HepG2 (cell line): ENCODE results near the gene TOB1. TPM values are rescaled to one million over a fixed set of nuclear protein-coding genes. Genes with fewer than 3 reads are reported as not detected.

Experiments used
- BHLHE40 ChIP-seq: IDR thresholded peaks from 2 replicates; pipeline ENCODE4 v1.6.1; 2011; ENCODE audit warnings: low read length, improper control_type of control experiment
- NFE2L2 ChIP-seq: fragments of 150-350 bp; IDR thresholded peaks from 2 replicates; pipeline ENCODE4 v1.6.1; 2014; ENCODE audit warnings: low read length
- RERE ChIP-seq: IDR thresholded peaks from 2 replicates; pipeline ENCODE4 v1.6.1; 2016; ENCODE audit warnings: low read depth, missing genetic modification reagents, missing compliant biosample characterization
- SETDB1 ChIP-seq: sonication (generic); formaldehyde crosslinking; IDR thresholded peaks from 2 replicates; pipeline ENCODE4 v1.5.1; 2020; ENCODE audit warnings: missing genetic modification reagents, mild to moderate bottlenecking, borderline replicate concordance
- polyA plus RNA-seq, 8 experiments: library from polyadenylated mRNA; depleted of rRNA in 3 of 8; stranded (reverse) in 7 of 8; unstranded in 1 of 8; fragments of >200 nt; fragmentation: Illumina TruSeq in 4 of 8; extraction: Trizol in 4 of 8; gene quantifications; 2 replicates each; pipeline versions ENCODE4 v1.2.1 to v1.2.3, GENCODE V29; 2011 to 2016; ENCODE audit warnings: low read depth in 4 of 8, missing spikeins in 1 of 8, mixed read lengths in 1 of 8; ENCODE audit not compliant: insufficient read depth in 1 of 8
- total RNA-seq, 5 experiments: library from RNA; depleted of rRNA; stranded (reverse); fragments of >200 nt; fragmentation: Illumina TruSeq; extraction: Trizol; gene quantifications; 2 replicates each; pipeline ENCODE4 v1.2.3, GENCODE V29; 2016; ENCODE audit warnings: low read depth in 1 of 5
- TF ChIP-seq, protein P1 (sequence below): sonication (generic); formaldehyde crosslinking; IDR thresholded peaks from 2 replicates; pipeline ENCODE4 v1.4.0; 2020; ENCODE audit warnings: missing genetic modification reagents, mild to moderate bottlenecking, borderline replicate concordance
- TF ChIP-seq, protein P2 (sequence below): sonication (generic); formaldehyde crosslinking; IDR thresholded peaks from 2 replicates; pipeline ENCODE4 v1.5.1; 2020; ENCODE audit warnings: mild to moderate bottlenecking, missing genetic modification reagents, moderate library complexity
- TF ChIP-seq, protein P3 (sequence below): sonication (generic); formaldehyde crosslinking; IDR thresholded peaks from 2 replicates; pipeline ENCODE4 v1.5.1; 2020; ENCODE audit warnings: mild to moderate bottlenecking, missing genetic modification reagents, borderline replicate concordance

Gene TOB1
- total and polyA plus RNA-seq, 2 of the 13 experiments (the other 11 are each of a cell fraction or from before 2014, with no cell fraction given) = 21.9 to 57.7 TPM

- TF ChIP-seq RERE (CRISPR knock-in tag) = 0 out of 2 replicates have a peak, but pooled peaks have one; percentile 50
- TF ChIP-seq BHLHE40 = 0 out of 2 replicates have a peak, but pooled peaks have one; percentile 5
- TF ChIP-seq, protein P1, sequence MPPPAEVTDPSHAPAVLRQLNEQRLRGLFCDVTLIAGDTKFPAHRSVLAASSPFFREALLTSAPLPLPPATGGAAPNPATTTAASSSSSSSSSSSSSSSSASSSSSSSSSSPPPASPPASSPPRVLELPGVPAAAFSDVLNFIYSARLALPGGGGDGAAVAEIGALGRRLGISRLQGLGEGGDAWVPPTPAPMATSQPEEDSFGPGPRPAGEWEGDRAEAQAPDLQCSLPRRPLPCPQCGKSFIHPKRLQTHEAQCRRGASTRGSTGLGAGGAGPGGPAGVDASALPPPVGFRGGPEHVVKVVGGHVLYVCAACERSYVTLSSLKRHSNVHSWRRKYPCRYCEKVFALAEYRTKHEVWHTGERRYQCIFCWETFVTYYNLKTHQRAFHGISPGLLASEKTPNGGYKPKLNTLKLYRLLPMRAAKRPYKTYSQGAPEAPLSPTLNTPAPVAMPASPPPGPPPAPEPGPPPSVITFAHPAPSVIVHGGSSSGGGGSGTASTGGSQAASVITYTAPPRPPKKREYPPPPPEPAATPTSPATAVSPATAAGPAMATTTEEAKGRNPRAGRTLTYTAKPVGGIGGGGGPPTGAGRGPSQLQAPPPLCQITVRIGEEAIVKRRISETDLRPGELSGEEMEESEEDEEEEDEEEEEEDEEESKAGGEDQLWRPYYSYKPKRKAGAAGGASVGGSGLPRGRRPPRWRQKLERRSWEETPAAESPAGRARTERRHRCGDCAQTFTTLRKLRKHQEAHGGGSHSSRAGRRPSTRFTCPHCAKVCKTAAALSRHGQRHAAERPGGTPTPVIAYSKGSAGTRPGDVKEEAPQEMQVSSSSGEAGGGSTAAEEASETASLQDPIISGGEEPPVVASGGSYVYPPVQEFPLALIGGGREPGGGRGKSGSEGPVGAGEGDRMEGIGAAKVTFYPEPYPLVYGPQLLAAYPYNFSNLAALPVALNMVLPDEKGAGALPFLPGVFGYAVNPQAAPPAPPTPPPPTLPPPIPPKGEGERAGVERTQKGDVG = peak; percentile 47; the same call in 1 of the 2 replicates
- TF ChIP-seq, protein P2, sequence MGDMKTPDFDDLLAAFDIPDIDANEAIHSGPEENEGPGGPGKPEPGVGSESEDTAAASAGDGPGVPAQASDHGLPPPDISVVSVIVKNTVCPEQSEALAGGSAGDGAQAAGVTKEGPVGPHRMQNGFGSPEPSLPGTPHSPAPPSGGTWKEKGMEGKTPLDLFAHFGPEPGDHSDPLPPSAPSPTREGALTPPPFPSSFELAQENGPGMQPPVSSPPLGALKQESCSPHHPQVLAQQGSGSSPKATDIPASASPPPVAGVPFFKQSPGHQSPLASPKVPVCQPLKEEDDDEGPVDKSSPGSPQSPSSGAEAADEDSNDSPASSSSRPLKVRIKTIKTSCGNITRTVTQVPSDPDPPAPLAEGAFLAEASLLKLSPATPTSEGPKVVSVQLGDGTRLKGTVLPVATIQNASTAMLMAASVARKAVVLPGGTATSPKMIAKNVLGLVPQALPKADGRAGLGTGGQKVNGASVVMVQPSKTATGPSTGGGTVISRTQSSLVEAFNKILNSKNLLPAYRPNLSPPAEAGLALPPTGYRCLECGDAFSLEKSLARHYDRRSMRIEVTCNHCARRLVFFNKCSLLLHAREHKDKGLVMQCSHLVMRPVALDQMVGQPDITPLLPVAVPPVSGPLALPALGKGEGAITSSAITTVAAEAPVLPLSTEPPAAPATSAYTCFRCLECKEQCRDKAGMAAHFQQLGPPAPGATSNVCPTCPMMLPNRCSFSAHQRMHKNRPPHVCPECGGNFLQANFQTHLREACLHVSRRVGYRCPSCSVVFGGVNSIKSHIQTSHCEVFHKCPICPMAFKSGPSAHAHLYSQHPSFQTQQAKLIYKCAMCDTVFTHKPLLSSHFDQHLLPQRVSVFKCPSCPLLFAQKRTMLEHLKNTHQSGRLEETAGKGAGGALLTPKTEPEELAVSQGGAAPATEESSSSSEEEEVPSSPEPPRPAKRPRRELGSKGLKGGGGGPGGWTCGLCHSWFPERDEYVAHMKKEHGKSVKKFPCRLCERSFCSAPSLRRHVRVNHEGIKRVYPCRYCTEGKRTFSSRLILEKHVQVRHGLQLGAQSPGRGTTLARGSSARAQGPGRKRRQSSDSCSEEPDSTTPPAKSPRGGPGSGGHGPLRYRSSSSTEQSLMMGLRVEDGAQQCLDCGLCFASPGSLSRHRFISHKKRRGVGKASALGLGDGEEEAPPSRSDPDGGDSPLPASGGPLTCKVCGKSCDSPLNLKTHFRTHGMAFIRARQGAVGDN (CRISPR knock-in tag) = peak; percentile 88
- TF ChIP-seq SETDB1 = no peak
- TF ChIP-seq NFE2L2 = no peak
- TF ChIP-seq, protein P3, sequence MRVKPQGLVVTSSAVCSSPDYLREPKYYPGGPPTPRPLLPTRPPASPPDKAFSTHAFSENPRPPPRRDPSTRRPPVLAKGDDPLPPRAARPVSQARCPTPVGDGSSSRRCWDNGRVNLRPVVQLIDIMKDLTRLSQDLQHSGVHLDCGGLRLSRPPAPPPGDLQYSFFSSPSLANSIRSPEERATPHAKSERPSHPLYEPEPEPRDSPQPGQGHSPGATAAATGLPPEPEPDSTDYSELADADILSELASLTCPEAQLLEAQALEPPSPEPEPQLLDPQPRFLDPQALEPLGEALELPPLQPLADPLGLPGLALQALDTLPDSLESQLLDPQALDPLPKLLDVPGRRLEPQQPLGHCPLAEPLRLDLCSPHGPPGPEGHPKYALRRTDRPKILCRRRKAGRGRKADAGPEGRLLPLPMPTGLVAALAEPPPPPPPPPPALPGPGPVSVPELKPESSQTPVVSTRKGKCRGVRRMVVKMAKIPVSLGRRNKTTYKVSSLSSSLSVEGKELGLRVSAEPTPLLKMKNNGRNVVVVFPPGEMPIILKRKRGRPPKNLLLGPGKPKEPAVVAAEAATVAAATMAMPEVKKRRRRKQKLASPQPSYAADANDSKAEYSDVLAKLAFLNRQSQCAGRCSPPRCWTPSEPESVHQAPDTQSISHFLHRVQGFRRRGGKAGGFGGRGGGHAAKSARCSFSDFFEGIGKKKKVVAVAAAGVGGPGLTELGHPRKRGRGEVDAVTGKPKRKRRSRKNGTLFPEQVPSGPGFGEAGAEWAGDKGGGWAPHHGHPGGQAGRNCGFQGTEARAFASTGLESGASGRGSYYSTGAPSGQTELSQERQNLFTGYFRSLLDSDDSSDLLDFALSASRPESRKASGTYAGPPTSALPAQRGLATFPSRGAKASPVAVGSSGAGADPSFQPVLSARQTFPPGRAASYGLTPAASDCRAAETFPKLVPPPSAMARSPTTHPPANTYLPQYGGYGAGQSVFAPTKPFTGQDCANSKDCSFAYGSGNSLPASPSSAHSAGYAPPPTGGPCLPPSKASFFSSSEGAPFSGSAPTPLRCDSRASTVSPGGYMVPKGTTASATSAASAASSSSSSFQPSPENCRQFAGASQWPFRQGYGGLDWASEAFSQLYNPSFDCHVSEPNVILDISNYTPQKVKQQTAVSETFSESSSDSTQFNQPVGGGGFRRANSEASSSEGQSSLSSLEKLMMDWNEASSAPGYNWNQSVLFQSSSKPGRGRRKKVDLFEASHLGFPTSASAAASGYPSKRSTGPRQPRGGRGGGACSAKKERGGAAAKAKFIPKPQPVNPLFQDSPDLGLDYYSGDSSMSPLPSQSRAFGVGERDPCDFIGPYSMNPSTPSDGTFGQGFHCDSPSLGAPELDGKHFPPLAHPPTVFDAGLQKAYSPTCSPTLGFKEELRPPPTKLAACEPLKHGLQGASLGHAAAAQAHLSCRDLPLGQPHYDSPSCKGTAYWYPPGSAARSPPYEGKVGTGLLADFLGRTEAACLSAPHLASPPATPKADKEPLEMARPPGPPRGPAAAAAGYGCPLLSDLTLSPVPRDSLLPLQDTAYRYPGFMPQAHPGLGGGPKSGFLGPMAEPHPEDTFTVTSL (CRISPR knock-in tag) = no peak
Observed at GRCh38 chr17:50909765-50910605, 43.8 kb upstream of the TOB1 start (continued).
